Right ventricle myocardium inferior (tissue), 1 donor: Measurements from ENCODE around the gene INHBE. TPM values are rescaled to one million over a fixed set of nuclear protein-coding genes. Genes with fewer than 3 reads are reported as not detected.
A peak's percentile ranks its signal among the peaks of the same experiment; 100 is the strongest.
"Not testable (repeated sequence)": the region's sequence is repeated elsewhere in the genome, so short reads cannot be mapped to it uniquely, and the experiment has no call there.

Experiments
- ATAC-seq: fragments of 200-7000 bp; cut with Tn5 transposase; one replicate; pipeline ENCODE4 v1.9.1; 2020; ENCODE audit warnings: mild to moderate bottlenecking, moderate library complexity
- DNase-seq: peaks from one replicate; pipeline ENCODE4 v3.0.0; 2021; ENCODE audit errors: missing footprints
- intact Hi-C: fragments of 100-400 bp; cut with DNase I; formaldehyde crosslinking; loops from one replicate; pipeline ENCODE4 v1.11.0; 2022
- total RNA-seq: library from RNA; stranded (reverse); fragmentation: NEBNext Ultra II Directional; extraction: Animal tissue kit (Norgen Biotek cat#: 25700); gene quantifications from one replicate; pipeline ENCODE4 v1.2.1, GENCODE V29; 2021
- donor health status: DM: no; HTN: yes; CAD: no; lungs with severe emphysema.

INHBE gene
- total RNA-seq, 1 donor from 2014 or later: not detected

GRCh38 chr12:57481671-57482070 lies 26.6 kb downstream of the INHBE start:
- no peak for DNase-seq
- ATAC-seq: no peak
- intact Hi-C loops: no loop called here

GRCh38 chr12:57483466-57483865 lies 28.4 kb downstream of the INHBE start:
- DNase-seq (no peak), ATAC-seq (no peak)
- intact Hi-C loops: no loop called here

DNA sequence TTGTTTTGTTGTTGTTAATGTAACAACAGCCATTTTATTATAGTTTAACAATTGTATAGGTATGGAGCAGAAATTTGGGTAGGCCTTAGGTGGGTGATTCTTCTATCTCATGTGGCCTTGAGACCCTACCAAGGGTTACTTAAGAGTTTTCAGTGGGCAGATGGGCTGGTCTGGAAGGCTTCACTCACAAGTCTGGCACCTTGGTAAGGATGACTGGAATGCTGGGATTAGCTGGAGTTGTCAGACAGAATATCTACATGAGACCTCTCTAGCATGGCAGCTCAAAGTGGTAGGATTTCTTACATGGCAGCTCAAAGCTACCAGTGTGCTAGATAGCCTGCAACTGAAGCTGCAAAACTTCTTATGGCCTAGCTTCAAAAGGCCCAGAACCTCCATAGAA lies 30.6 kb downstream of the INHBE start:
- intact Hi-C loops: loop anchor here (5.0 kb wide), 1 partner anchor 62 kb away; the partner anchor contains the start of gene DCTN2
- no peak for ATAC-seq
- DNase-seq: no peak

DNA sequence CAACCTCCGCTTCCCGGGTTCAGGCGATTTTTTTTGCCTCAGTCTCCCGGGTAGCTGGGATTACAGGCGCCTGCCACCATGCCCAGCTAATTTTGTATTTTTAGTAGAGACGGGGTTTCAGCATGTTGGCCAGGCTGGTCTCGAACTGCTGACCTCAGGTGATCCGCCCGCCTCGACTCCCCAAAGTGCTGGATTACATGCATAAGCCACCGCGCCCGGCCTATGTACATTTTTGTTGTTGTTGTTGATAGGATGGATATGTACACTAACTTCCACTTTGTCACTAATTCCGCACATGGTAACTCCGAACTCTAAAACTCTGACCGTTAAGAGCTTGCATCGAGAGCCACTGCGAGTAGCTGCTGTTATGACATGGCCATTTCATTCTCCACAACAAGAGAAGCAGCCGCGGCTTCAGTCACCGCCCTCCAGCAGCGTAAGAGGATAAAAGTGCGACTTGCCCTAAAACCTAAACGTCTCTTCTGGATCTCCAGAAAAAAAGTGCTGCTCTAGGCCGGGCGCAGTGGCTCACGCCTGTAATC lies 32.0 kb downstream of the INHBE start:
- DNase-seq (no peak), ATAC-seq (no peak)
- intact Hi-C loops: loop anchor here (5.0 kb wide), 1 partner anchor 60 kb away; the partner anchor contains the start of gene DCTN2

DNA sequence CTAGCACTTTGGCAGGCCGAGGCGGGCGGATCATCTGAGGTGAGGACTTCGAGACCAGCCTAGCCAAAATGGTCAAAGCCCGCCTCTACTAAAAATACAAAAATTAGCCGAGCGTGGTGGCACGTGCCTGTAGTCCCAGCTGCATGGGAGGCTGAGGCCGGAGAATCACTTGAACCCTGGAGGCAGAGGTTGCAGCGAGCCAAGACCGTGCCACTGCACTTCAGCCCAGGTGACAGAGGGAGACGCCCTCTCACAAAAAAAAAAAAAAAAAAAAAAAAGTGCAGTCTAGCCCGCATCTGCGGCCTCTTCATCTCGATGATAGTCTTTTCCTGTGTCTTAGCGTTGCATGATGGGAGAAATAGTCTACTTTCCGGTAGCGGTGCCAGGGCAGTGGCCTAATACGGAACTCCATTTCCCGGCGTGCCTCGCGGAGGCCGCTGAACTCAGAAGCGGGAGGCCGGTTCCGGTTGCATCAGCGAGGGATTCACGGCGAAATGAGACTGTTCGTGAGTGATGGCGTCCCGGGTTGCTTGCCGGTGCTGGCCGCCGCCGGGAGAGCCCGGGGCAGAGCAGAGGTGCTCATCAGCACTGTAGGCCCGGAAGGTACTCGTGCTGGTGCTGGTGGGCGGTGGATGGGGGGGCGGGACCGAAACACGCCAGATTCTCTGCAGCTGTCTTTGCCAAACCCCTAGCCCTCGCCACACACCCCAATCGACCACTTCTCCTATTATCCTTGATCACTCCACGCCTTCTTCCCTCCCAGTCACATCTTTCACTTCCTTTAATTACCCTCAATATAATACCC lies 32.7 kb downstream of the INHBE start, which contains the start of gene MARS1:
Gene MARS1 (plus strand): TSS at position 472 of the 805 bp plus-strand sequence. CDS start 23 bp downstream, at position 495.
- ATAC-seq (peak; percentile 98), DNase-seq (peak; percentile 98)
- intact Hi-C loops: loop anchor here (2.0 to 5.0 kb wide), 2 partner anchors 33 to 60 kb away; partner anchors contain the start of genes DCTN2 and DDIT3

- ATAC-seq: no peak
- intact Hi-C loops: loop anchor here (2.0 to 5.0 kb wide), 2 partner anchors 32 to 59 kb away; partner anchors contain the start of genes DCTN2 and DDIT3
- no peak for DNase-seq
Observed at GRCh38 chr12:57488402-57489156, 33.5 kb downstream of the INHBE start.

DNA sequence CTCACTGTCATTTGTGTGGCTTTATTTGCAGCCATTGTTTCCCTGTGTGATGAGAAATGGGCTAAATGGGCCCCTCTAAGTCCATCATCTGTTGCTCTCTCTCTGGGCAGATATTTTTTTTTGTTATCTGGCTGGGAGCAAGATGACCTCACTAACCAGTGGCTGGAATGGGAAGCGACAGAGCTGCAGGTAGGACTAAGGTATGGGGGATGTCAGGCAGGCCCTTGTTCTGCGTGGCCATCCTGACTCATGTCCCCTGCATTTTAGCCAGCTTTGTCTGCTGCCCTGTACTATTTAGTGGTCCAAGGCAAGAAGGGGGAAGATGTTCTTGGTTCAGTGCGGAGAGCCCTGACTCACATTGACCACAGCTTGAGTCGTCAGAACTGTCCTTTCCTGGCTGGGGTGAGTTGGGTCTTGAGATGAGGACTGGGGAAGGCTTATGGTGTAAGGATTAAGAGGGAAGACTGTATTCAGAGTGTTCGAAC lies 34.1 kb downstream of the INHBE start:
- ATAC-seq (no peak), DNase-seq (no peak)
- intact Hi-C loops: loop anchor here (2.0 to 5.0 kb wide), 2 partner anchors 32 to 58 kb away; partner anchors contain the start of genes DCTN2 and DDIT3

GRCh38 chr12:57490126-57490525 lies 35.0 kb downstream of the INHBE start:
- ATAC-seq (no peak), DNase-seq (no peak)
- intact Hi-C loops: no loop called here

DNA sequence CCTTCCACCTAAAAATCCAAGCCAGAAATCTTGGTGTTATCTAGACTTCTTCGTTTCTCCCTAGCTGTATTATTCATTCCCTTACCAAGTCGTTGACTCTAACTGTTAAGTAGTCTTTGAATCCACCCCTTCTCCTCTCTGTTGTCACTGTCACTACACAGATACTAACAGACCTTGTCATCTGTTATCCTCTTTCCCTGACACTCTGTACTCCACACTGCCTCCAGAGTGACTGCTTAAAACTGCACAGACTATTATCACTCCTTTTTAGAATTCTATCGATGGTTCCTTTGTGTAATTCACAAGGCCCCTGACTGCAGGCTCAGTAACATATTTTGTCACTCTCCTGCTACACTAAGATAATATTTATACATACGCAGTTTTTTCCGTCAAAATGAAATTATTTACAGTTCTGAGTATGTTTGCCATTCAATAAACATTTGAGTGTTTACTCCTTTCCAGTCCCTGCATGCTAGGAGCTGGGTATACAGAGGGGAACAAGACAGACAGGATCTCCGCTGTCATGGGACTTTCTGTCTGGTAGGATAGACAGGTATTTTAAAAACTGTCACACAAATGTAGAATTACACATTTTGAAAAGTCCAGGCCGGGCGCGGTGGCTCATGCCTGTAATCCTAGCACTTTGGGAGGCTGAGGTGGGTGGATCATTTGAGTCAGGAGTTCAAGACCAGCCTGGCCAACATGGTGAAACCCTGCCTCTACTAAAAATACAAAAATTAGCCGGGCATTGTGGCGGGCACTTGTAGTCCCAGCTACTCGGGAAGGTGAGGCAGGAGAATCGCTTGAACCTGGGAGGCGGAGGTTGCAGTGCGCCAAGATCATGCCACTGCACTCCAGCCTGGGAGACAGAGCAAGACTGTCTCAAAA lies 36.5 kb downstream of the INHBE start:
- intact Hi-C loops: no loop called here
- ATAC-seq (no peak), DNase-seq (no peak)

GRCh38 chr12:57495051-57495701 lies 40.1 kb downstream of the INHBE start:
- ATAC-seq, intact Hi-C loops, DNase-seq: not testable (repeated sequence)

- no peak for DNase-seq
- intact Hi-C loops: no loop called here
- ATAC-seq: no peak
Observed at GRCh38 chr12:57496822-57497221, 41.7 kb downstream of the INHBE start.

DNA sequence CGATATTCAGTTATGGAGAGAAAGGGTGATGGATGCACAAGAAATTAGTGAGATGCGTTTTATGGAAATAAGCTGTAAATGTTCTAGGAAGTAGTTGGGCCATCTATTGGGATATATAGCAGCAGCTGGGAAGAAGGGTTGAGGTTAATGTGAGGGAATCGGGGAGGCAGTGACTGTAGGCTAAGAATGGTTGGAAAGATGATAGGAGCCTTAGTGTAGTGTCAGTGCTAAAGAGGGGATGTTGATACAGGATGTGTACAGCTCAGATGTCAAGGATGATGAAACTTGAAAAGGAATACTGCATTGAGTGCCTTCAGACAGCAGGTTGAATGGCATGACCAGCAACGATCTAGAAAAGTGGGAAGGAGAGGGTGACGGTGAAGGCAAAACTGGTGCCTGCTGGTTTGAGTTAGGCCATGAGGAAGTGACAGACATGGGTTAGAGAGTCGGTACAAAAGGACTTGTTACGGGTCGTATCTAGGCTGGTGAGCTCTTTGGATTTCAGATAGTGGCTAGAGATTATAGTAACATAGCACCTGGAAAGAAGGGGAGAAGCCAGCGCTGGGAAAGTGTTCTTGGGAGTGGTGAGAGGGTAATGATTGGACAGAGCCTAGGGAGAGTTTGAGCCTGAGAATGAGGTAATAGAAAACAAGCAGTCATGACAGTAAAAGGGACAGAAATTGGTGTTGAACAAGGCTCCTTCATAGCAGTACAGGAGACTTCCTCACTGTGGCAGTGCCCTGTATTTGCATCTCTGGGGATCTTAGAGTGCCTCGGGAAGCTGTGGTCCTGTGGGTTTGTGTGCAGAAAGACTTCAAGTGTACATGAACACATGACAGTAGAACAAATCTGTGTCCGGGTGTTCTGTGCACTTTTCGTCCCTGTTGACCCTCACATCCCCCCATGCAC lies 42.4 kb downstream of the INHBE start:
- no peak for ATAC-seq
- intact Hi-C loops: no loop called here
- no peak for DNase-seq

DNA sequence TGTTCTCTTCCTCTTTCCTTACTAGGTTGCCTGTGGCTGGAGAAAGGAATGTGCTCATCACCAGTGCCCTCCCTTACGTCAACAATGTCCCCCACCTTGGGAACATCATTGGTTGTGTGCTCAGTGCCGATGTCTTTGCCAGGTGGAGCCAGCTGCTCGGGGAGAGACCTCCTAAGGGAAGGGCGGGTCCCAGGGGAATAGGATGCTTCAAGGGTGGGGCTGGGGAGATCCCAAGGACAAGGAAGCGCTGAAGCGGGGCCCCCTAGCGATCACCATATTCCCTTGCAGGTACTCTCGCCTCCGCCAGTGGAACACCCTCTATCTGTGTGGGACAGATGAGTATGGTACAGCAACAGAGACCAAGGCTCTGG lies 43.0 kb downstream of the INHBE start:
- intact Hi-C loops: no loop called here
- ATAC-seq: no peak
- DNase-seq: no peak

- intact Hi-C loops: no loop called here
- DNase-seq (no peak), ATAC-seq (no peak)
Observed at GRCh38 chr12:57498571-57498970, 43.5 kb downstream of the INHBE start.

DNA sequence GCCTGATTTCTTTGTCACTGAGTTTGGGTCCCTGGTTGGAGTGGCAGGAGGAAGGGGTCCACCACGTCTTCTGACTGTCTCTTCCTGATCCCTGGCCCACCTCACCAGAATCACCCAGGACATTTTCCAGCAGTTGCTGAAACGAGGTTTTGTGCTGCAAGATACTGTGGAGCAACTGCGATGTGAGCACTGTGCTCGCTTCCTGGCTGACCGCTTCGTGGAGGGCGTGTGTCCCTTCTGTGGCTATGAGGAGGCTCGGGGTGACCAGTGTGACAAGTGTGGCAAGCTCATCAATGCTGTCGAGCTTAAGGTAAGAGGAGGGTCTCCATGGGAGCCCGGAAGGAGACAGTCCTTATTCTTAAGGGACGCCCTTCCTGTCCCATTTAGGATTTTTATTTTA lies 45.1 kb downstream of the INHBE start:
- ATAC-seq: no peak
- intact Hi-C loops: no loop called here
- no peak for DNase-seq

DNA sequence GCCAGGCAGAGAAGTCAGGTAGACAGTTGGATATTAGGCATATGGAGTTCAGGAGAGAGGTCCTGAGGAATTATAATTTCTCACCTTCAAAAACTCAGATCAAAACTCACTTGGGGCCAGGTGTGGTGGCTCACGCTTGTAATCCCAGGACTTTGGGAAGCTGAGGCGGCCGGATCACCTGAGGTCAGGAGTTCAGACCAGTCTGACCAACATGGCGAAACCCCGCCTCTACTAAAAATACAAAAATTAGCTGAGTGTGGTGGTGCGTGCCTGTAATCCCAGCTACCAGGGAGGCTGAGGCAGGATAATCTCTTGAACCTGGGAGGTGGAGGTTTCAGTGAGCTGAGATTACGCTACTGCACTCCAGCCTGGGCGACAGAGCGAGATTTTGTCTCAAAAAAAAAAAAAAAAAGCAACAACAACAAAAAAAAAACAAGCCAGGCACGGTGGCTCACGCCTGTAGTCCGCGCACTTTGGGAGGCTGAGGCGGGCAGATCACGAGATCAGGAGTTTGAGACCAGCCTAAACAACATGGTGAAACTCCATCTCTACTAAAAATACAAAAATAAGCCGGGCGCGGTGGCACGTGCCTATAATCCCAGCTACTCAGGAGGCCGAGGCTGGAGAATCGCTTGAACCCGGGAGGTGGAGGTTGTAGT lies 47.3 kb downstream of the INHBE start:
- ATAC-seq, intact Hi-C loops: not testable (repeated sequence)

More for the DNA sequence above, 47.3 kb downstream of the INHBE start:
- DNase-seq: not testable (repeated sequence)
